HG02885 (cell line): ENCODE measurements around the gene FSTL3.

Experiments used
- ATAC-seq: cut with Tn5 transposase; IDR thresholded peaks from one replicate; pipeline ENCODE4 v1.9.1; 2021; ENCODE audit warnings: mild to moderate bottlenecking; ENCODE audit not compliant: unreplicated experiment, poor library complexity

Gene FSTL3

GRCh38 chr19:729965-730668, 53.9 kb downstream of the FSTL3 start:
- ATAC-seq: no peak

DNA sequence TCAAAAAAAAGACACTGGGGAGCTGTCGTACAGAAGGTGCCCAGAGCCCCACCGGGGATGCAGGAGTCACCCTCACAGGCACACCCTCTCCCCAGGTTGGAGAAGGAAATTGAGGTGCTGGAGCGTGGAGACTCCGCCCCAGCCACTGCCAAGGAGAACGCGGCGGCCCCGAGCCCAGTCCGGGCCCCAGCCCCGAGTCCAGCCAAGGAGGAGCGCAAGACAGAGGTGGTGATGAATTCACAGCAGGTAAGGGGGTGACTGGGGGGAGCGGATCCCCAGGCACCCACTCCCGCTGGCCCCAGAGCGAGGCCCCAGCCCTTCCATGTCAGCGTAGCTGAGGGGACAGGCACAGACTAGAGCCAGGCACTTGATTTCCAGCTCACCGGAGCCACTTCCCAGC, 54.8 kb downstream of the FSTL3 start:
- no peak for ATAC-seq

DNA sequence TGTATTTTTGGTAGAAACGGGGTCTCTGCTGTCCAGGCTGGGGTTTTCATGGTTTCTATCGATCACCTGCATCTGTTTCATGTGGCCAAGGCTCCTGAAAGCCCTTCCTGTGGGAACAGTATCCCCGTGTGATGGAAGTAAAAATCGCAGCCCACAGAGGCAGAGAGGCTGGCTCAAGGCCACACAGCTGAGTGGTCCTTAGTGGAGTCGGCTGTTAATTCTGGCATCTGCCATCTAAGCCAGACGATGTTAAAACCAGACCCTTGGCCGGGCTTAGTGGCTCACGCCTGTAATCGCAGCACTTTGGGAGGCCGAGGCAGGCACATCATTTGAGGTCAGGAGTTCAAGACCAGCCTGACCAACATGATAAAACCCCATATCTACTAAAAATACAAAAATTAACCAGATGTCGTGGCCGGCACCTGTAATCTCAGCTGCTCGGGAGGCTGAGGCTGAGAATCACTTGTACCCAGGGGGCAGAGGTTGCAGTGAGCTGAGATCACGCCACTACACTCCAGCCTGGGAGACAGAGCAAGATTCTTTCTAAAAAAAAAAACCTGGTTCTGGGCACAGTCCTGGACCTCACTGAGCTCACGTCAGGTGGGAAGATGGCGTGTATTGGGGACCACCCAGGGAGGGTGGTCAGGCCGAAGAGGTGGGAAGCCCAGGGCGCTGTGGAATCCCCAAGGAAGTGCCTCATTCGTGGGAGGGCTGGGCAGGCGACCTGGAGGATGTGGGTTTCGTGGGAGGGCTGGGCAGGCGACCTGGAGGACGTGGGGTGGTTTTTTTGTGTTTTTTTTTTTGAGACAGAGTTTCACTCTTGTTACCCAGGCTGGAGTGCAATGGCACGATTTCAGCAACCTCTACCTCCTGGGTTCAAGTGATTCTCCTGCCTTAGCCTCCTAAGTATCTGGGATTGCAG, 56.2 kb downstream of the FSTL3 start:
- ATAC-seq: no peak
